ENCODE measurements around the gene HOXD4. TPM values are rescaled to one million over a fixed set of nuclear protein-coding genes. Genes with fewer than 3 reads are reported as not detected.

Gene HOXD4
- total and polyA plus RNA-seq, 10 of the 15 experiments (the other 5 are each of a cell fraction or from before 2014, with no cell fraction given) = 0.07 TPM; not detected in 9

GRCh38 chr2:176128172-176128981 is 23.0 kb upstream of the HOXD4 start:
- no peak for DNase-seq (ENCODE audit: low read depth, low spot score)
- Histone ChIP-seq H3K36me3 (ENCODE audit: control insufficient read depth in 2 of 2, insufficient read depth in 2 of 2, low read length in 1 of 2) (no peaks in the 10 kb centered on the region), H3K27ac (ENCODE audit: control insufficient read depth, insufficient read depth) (no peak overlapping the region), H3K79me2 (ENCODE audit: control insufficient read depth, insufficient read depth, low read length) (no peaks in the 10 kb centered on the region), H3K9ac (ENCODE audit: control insufficient read depth, insufficient read depth, low read length) (no peak overlapping the region), H3K27me3 (replicated peaks in 1 of 2; ENCODE audit: control insufficient read depth in 2 of 2, insufficient read depth in 2 of 2, low read length in 1 of 2) (peaks cover 8 to 32% of the 10 kb centered on the region in 2 experiments), H4K20me1 (ENCODE audit: control insufficient read depth, insufficient read depth) (no peaks in the 10 kb centered on the region), H3K9me3 (replicated peaks; ENCODE audit: control insufficient read depth, insufficient read depth, low read length) (peaks cover 1% of the 10 kb centered on the region; the same call in 2 of the 3 replicates), H3K4me3 (no peak overlapping the region), H3K4me1 (ENCODE audit: control insufficient read depth, insufficient read depth, low read length) (no peaks in the 10 kb centered on the region), H2AFZ (ENCODE audit: control insufficient read depth, low read depth, low read length) (no peak overlapping the region), H3K4me2 (ENCODE audit: control insufficient read depth, insufficient read depth) (no peak overlapping the region)
- in situ Hi-C loops (cut with MboI) (loop anchor here (5.0 to 25.0 kb wide), 4 partner anchors 509 to 1209 kb away; no protein-coding TSS in a partner anchor), intact Hi-C loops (cut with micrococcal nuclease; ENCODE audit: unreplicated experiment) (loop anchor here (5.0 kb wide), 2 partner anchors 689 to 1034 kb away; no protein-coding TSS in a partner anchor)
- no peak for ATAC-seq
- BruUV-seq (replicated peaks) = no TSS peak
- RAD21 ChIA-PET (ENCODE audit: unreplicated experiment) = interaction anchor here (2.2 to 3.7 kb wide), 6 partner anchors 326 to 1020 kb away, joined by 7 to 25 read pairs (median 17); no protein-coding TSS in a partner anchor
- POLR2A ChIA-PET = no interaction called here
- 39% methylated on average over 49 of the region's 49 CpGs for WGBS (ENCODE audit: insufficient coverage, insufficient replicate concordance, low lambda C conversion rate, missing lambda C conversion rate)
- SMC1A ChIA-PET (ENCODE audit: uncharacterized antibody, unreplicated experiment) = interaction anchor here (0.9 to 2.2 kb wide), 8 partner anchors 12 to 1033 kb away, joined by 3 to 20 read pairs (median 8); no protein-coding TSS in a partner anchor
- CTCF ChIA-PET = interaction anchor here (0.6 to 4.3 kb wide), 16 partner anchors 12 to 1033 kb away, joined by 3 to 79 read pairs (median 20); no protein-coding TSS in a partner anchor
- no peak for FAIRE-seq
- TF ChIP-seq SRF (IDR thresholded peaks at IDR 0.05; ENCODE audit: low read depth in 2 of 2, low read length in 2 of 2) (no peak), CREB1 (IDR thresholded peaks at IDR 0.05; ENCODE audit: low read depth) (no peak), IRF5 (IDR thresholded peaks at IDR 0.05; ENCODE audit: borderline replicate concordance) (no peak), CHD1 (IDR thresholded peaks at IDR 0.05; ENCODE audit: low read depth, low read length) (no peak), SIN3A (IDR thresholded peaks at IDR 0.05; ENCODE audit: low read depth, low read length) (no peak), SMAD1 (IDR thresholded peaks at IDR 0.05; ENCODE audit: low read depth, partially characterized antibody) (no peak), EED (IDR thresholded peaks at IDR 0.05; ENCODE audit: low read depth) (no peak), NBN (IDR thresholded peaks at IDR 0.05) (no peak), ATF7 (IDR thresholded peaks at IDR 0.05; ENCODE audit: low read depth) (no peak), BCL3 (IDR thresholded peaks at IDR 0.05; ENCODE audit: borderline replicate concordance, insufficient read depth, low read depth, low read length, poor library complexity, severe bottlenecking) (no peak), WRNIP1 (IDR thresholded peaks at IDR 0.05; ENCODE audit: borderline replicate concordance, low read depth, low read length) (no peak), STAT3 (IDR thresholded peaks at IDR 0.05; ENCODE audit: low read depth, low read length) (no peak)
- TF ChIP-seq, protein P1, sequence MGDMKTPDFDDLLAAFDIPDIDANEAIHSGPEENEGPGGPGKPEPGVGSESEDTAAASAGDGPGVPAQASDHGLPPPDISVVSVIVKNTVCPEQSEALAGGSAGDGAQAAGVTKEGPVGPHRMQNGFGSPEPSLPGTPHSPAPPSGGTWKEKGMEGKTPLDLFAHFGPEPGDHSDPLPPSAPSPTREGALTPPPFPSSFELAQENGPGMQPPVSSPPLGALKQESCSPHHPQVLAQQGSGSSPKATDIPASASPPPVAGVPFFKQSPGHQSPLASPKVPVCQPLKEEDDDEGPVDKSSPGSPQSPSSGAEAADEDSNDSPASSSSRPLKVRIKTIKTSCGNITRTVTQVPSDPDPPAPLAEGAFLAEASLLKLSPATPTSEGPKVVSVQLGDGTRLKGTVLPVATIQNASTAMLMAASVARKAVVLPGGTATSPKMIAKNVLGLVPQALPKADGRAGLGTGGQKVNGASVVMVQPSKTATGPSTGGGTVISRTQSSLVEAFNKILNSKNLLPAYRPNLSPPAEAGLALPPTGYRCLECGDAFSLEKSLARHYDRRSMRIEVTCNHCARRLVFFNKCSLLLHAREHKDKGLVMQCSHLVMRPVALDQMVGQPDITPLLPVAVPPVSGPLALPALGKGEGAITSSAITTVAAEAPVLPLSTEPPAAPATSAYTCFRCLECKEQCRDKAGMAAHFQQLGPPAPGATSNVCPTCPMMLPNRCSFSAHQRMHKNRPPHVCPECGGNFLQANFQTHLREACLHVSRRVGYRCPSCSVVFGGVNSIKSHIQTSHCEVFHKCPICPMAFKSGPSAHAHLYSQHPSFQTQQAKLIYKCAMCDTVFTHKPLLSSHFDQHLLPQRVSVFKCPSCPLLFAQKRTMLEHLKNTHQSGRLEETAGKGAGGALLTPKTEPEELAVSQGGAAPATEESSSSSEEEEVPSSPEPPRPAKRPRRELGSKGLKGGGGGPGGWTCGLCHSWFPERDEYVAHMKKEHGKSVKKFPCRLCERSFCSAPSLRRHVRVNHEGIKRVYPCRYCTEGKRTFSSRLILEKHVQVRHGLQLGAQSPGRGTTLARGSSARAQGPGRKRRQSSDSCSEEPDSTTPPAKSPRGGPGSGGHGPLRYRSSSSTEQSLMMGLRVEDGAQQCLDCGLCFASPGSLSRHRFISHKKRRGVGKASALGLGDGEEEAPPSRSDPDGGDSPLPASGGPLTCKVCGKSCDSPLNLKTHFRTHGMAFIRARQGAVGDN (IDR thresholded peaks at IDR 0.05) = no peak
- TF ChIP-seq, protein P2, sequence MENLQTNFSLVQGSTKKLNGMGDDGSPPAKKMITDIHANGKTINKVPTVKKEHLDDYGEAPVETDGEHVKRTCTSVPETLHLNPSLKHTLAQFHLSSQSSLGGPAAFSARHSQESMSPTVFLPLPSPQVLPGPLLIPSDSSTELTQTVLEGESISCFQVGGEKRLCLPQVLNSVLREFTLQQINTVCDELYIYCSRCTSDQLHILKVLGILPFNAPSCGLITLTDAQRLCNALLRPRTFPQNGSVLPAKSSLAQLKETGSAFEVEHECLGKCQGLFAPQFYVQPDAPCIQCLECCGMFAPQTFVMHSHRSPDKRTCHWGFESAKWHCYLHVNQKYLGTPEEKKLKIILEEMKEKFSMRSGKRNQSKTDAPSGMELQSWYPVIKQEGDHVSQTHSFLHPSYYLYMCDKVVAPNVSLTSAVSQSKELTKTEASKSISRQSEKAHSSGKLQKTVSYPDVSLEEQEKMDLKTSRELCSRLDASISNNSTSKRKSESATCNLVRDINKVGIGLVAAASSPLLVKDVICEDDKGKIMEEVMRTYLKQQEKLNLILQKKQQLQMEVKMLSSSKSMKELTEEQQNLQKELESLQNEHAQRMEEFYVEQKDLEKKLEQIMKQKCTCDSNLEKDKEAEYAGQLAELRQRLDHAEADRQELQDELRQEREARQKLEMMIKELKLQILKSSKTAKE (IDR thresholded peaks at IDR 0.05; ENCODE audit: low read depth, poor library complexity, severe bottlenecking) = no peak
